KMS-11 (cell line): ENCODE data around the gene ABLIM1.

ENCODE experiments used
- H2AFZ ChIP-seq: fragments of 200-600 bp; sonication (generic); 2 replicates; pipeline ENCODE4 v1.6.1; 2016; ENCODE audit warnings: antibody characterized with exemption, mixed run types, low read depth
- H3K27ac ChIP-seq: fragments of 200-600 bp; sonication (generic); 2 replicates; pipeline ENCODE4 v1.6.1; 2016; ENCODE audit warnings: mild to moderate bottlenecking, mixed run types
- H3K27me3 ChIP-seq: fragments of 200-600 bp; sonication (generic); 2 replicates; pipeline ENCODE4 v1.6.1; 2017; ENCODE audit warnings: mild to moderate bottlenecking, low read depth, mixed run types, moderate library complexity; ENCODE audit not compliant: insufficient read depth
- H3K36me3 ChIP-seq: fragments of 200-600 bp; sonication (generic); 2 replicates; pipeline ENCODE4 v1.6.1; 2017; ENCODE audit warnings: mild to moderate bottlenecking, mixed run types; ENCODE audit not compliant: insufficient read depth
- H3K4me1 ChIP-seq: fragments of 200-600 bp; sonication (generic); 2 replicates; pipeline ENCODE4 v1.6.1; 2016; ENCODE audit warnings: mild to moderate bottlenecking, low read depth, mixed run types; ENCODE audit not compliant: poor library complexity, severe bottlenecking
- H3K4me2 ChIP-seq: fragments of 200-600 bp; sonication (generic); 2 replicates; pipeline ENCODE4 v1.7.0; 2016; ENCODE audit warnings: mild to moderate bottlenecking, mixed run types
- H3K4me3 ChIP-seq: fragments of 200-600 bp; sonication (generic); IDR thresholded peaks from 2 replicates; pipeline ENCODE4 v1.6.1; 2017; ENCODE audit warnings: low read depth, low read length, mixed read lengths; ENCODE audit not compliant: insufficient read depth
- H3K79me2 ChIP-seq: fragments of 200-600 bp; sonication (generic); 2 replicates; pipeline ENCODE4 v1.6.1; 2016; ENCODE audit warnings: low read depth, mixed run types; ENCODE audit not compliant: insufficient read depth
- H3K9ac ChIP-seq: fragments of 200-600 bp; sonication (generic); 2 replicates; pipeline ENCODE4 v1.6.1; 2016; ENCODE audit warnings: mild to moderate bottlenecking, mixed run types
- H4K20me1 ChIP-seq: fragments of 200-600 bp; sonication (generic); 2 replicates; pipeline ENCODE4 v1.6.1; 2016; ENCODE audit warnings: mild to moderate bottlenecking, mixed run types; ENCODE audit not compliant: insufficient read depth
- TF ChIP-seq, protein P1 (sequence below): fragments of 200-600 bp; sonication (generic); conservative IDR thresholded peaks from 2 replicates; pipeline ENCODE4 v1.6.1; 2017; ENCODE audit warnings: low read depth, mild to moderate bottlenecking, antibody characterized with exemption, low read length, moderate library complexity, mixed read lengths

The ABLIM1 gene

DNA sequence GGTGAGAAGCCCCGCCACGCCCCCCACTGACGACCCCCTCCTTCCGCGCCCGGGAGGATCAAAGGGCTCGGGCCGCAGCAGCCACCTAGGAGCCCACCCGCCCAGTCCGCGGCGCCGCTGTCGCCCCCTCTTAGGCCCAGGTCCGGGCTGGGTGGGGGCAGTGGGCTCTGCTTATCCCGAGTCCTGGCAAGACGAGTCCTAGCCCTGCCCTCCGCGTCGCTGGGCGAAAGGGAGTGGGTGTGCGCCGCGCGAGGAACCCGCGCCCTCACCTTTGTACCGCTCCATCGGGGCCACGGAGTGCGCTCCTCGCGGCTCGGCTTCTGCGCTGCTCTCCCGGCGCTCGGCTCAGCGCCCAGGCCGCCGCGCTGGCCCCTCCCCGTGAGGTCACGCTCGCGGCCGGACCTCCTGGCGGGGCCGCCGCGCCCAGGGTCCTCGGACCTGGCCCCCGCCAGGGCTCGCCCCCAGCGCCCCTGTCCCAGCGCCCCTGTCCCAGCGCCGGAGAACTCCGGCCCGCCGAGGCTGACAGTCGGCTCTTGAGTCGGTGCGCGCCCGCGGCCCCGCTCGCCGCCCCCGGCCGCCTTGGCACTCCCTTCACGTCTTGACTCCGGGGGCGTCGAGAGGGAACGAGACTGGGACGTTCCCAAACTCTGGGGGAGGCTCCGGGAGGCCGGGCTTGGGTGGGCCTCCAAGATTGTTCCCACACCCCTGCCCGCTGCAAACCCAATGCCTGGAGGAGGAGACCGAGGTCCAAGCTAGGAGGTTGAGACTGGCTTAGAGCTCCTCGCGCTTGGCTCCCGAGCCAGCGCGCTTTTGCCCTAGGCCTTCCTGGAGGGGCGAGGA lies 253.7 kb downstream of the ABLIM1 start, which contains the start of gene AFAP1L2:
Gene AFAP1L2, minus strand, starts transcription at position 332 of the 840 bp plus-strand sequence. Its CDS starts 47 bp downstream, at position 285.
- Histone ChIP-seq H3K9ac (no peak within 1 kb of the TSS), H3K27ac (no peak within 1 kb of the TSS), H3K4me3 (no peak within 1 kb of the TSS), H3K79me2 (no peaks in the 10 kb centered on the region), H3K36me3 (no peaks in the 10 kb centered on the region), H2AFZ (no peak within 1 kb of the TSS), H3K27me3 (no peaks in the 10 kb centered on the region), H3K4me2 (no peak within 1 kb of the TSS), H4K20me1 (no peaks in the 10 kb centered on the region), H3K4me1 (no peaks in the 10 kb centered on the region)
- TF ChIP-seq, protein P1, sequence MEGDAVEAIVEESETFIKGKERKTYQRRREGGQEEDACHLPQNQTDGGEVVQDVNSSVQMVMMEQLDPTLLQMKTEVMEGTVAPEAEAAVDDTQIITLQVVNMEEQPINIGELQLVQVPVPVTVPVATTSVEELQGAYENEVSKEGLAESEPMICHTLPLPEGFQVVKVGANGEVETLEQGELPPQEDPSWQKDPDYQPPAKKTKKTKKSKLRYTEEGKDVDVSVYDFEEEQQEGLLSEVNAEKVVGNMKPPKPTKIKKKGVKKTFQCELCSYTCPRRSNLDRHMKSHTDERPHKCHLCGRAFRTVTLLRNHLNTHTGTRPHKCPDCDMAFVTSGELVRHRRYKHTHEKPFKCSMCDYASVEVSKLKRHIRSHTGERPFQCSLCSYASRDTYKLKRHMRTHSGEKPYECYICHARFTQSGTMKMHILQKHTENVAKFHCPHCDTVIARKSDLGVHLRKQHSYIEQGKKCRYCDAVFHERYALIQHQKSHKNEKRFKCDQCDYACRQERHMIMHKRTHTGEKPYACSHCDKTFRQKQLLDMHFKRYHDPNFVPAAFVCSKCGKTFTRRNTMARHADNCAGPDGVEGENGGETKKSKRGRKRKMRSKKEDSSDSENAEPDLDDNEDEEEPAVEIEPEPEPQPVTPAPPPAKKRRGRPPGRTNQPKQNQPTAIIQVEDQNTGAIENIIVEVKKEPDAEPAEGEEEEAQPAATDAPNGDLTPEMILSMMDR = no peak

GRCh38 chr10:114403541-114404161 lies 254.4 kb downstream of the ABLIM1 start:
- no peak overlapping the region for H3K4me2 ChIP-seq
- H3K9ac ChIP-seq = no peak overlapping the region
- no peaks in the 10 kb centered on the region for H3K79me2 ChIP-seq
- H2AFZ ChIP-seq = no peak overlapping the region
- H3K36me3 ChIP-seq = no peaks in the 10 kb centered on the region
- TF ChIP-seq, protein P1 = no peak
- H3K4me3 ChIP-seq = no peak overlapping the region
- H3K27me3 ChIP-seq = no peaks in the 10 kb centered on the region
- no peak overlapping the region for H3K27ac ChIP-seq
- no peaks in the 10 kb centered on the region for H3K4me1 ChIP-seq
- no peaks in the 10 kb centered on the region for H4K20me1 ChIP-seq

DNA sequence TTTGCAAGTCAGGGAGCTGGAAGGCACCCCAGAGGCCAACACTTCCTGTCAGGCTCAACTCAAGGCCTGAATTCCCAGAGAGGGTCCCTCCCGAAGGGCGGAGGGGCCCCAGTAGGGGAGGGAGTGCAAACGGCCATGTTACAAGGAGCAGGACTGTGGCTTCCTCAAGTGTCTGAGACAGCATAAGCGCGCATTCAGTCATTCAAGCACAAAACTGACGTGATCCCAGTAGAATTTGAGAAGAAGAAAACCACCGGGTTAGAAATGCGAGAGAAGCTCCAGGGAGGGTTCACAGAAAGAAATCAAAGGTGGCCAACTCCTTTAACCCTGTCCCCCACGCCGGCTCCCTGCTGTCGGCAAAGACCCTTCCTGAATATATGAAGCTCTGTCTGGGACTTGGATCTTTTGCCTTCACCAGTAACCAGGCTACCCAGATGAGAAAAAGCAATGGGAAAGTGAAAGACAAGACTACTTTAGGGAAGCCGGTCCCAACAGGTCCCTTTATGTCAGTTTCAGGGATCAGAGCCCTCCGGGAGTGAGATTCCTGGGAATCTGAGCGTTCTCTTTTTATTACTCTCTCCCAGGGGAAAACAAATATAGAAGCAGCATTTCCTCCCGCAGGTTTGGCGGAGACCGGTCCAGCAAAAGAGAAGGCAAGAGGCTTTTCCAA lies 255.1 kb downstream of the ABLIM1 start:
- Histone ChIP-seq H3K27ac (no peak overlapping the region), H3K4me1 (no peaks in the 10 kb centered on the region), H4K20me1 (no peaks in the 10 kb centered on the region), H3K4me2 (no peak overlapping the region), H2AFZ (no peak overlapping the region), H3K9ac (no peak overlapping the region), H3K79me2 (no peaks in the 10 kb centered on the region), H3K36me3 (no peaks in the 10 kb centered on the region), H3K4me3 (no peak overlapping the region), H3K27me3 (no peaks in the 10 kb centered on the region)
- TF ChIP-seq, protein P1 = no peak

- H3K27me3 ChIP-seq = no peaks in the 10 kb centered on the region
- no peak overlapping the region for H3K27ac ChIP-seq
- no peaks in the 10 kb centered on the region for H3K4me1 ChIP-seq
- no peaks in the 10 kb centered on the region for H3K36me3 ChIP-seq
- TF ChIP-seq, protein P1 = no peak
- H3K79me2 ChIP-seq = no peaks in the 10 kb centered on the region
- no peaks in the 10 kb centered on the region for H4K20me1 ChIP-seq
- no peak overlapping the region for H3K4me3 ChIP-seq
- H3K4me2 ChIP-seq = no peak overlapping the region
- no peak overlapping the region for H3K9ac ChIP-seq
- H2AFZ ChIP-seq = no peak overlapping the region
Measured at GRCh38 chr10:114402233-114402632, 255.8 kb downstream of the ABLIM1 start.
